Erythroblast (primary cell): ENCODE results near the gene NQO2.

ENCODE experiments used
- GATA1 ChIP-seq: IDR thresholded peaks from 2 replicates; pipeline ENCODE4 v1.6.1; 2011; ENCODE audit warnings: low read depth, mild to moderate bottlenecking, control low read depth, low read length, moderate library complexity
- POLR2A ChIP-seq: IDR thresholded peaks from 2 replicates; pipeline ENCODE4 v1.6.1; 2011; ENCODE audit warnings: mild to moderate bottlenecking, low read length

- TF ChIP-seq POLR2A (no peak), GATA1 (no peak)
Measured at GRCh38 chr6:3037638-3038365, 38.1 kb downstream of the NQO2 start.
